Gastroesophageal sphincter (tissue), 4 donors: ENCODE measurements around the gene CDYL2. TPM values are rescaled to one million over a fixed set of nuclear protein-coding genes. Genes with fewer than 3 reads are reported as not detected.

Experiments used
- ATAC-seq: fragments of 150-250 bp; one replicate; pipeline ENCODE4 v1.9.1; 2016; ENCODE audit warnings: mild to moderate bottlenecking, moderate library complexity
- H3K27ac ChIP-seq, 4 donors: fragments of 200-600 bp; sonication (generic) in 3 of 4; 1 replicate in 3 of 4; 2 replicates in 1 of 4; pipeline ENCODE4 v1.5.1; 2016 to 2019
- H3K27me3 ChIP-seq: fragments of 200-600 bp; sonication (generic); one replicate; pipeline ENCODE4 v1.5.1; 2019
- H3K36me3 ChIP-seq, 2 donors: fragments of 200-600 bp; sonication (generic); one replicate each; pipeline ENCODE4 v1.5.1; 2019; ENCODE audit warnings: control low read depth in 1 of 2
- H3K4me1 ChIP-seq, 3 donors: fragments of 200-600 bp; sonication (generic); 1 replicate in 2 of 3; 2 replicates in 1 of 3; pipeline ENCODE4 v1.5.1; 2016 to 2019; ENCODE audit warnings: control low read depth in 2 of 3
- H3K4me3 ChIP-seq, 2 donors: fragments of 200-600 bp; sonication (generic); one replicate each; pipeline ENCODE4 v1.5.1; 2019; ENCODE audit warnings: mild to moderate bottlenecking in 1 of 2, moderate library complexity in 1 of 2
- H3K9me3 ChIP-seq, 3 donors: fragments of 200-600 bp; sonication (generic); one replicate each; pipeline ENCODE4 v1.5.1; 2017 to 2019; ENCODE audit warnings: control low read depth in 2 of 3
- CTCF ChIP-seq, 4 experiments: fragments of 200-600 bp in 2 of 4; fragments of 450-650 bp in 2 of 4; sonication (generic) in 1 of 4; IDR thresholded peaks; one replicate each; pipeline ENCODE4 v1.5.1; 2017 to 2019; ENCODE audit warnings: antibody characterized with exemption in 4 of 4, mild to moderate bottlenecking in 2 of 4, moderate library complexity in 2 of 4
- EP300 ChIP-seq: sonication (generic); formaldehyde crosslinking; IDR thresholded peaks from one replicate; pipeline ENCODE4 v1.6.1; 2017; ENCODE audit warnings: antibody characterized with exemption, mild to moderate bottlenecking
- POLR2A ChIP-seq, 2 donors: fragments of 450-650 bp; IDR thresholded peaks; one replicate each; pipeline ENCODE4 v1.6.1; 2017; ENCODE audit warnings: antibody characterized with exemption in 2 of 2, mild to moderate bottlenecking in 2 of 2, moderate library complexity in 1 of 2
- POLR2AphosphoS5 ChIP-seq: sonication (generic); formaldehyde crosslinking; IDR thresholded peaks from one replicate; pipeline ENCODE4 v1.6.1; 2017; ENCODE audit warnings: antibody characterized with exemption
- WGBS, 2 donors: methylation state at CpG; one replicate each; pipeline ENCODE4 v1.1.5; 2018; ENCODE audit warnings: low coverage in 1 of 2; 5-methylcytosine and 5-hydroxymethylcytosine counted together
- total RNA-seq, 4 donors: library from RNA; depleted of rRNA; stranded (reverse); fragments of >200 nt; gene quantifications; one replicate each; pipeline ENCODE4 v1.1.0, GENCODE V29; 2016

Gene CDYL2
- total RNA-seq, 4 donors from 2014 or later = 0.78 to 11.7 (median 3.2) TPM

- H3K9me3 ChIP-seq = no peaks in the 10 kb centered on the region
- peaks cover 33% of the 10 kb centered on the region for H3K27me3 ChIP-seq
- ATAC-seq = no peak
- no peaks in the 10 kb centered on the region for H3K36me3 ChIP-seq
- H3K27ac ChIP-seq = no peak overlapping the region
- 33 to 44% methylated on average over 5 of the region's 5 CpGs for WGBS, 2 donors
- H3K4me1 ChIP-seq = no peaks in the 10 kb centered on the region
- no peak for TF ChIP-seq POLR2A (IDR thresholded peaks at IDR 0.05)
- no peak for TF ChIP-seq POLR2AphosphoS5
- no peak for TF ChIP-seq CTCF (IDR thresholded peaks at IDR 0.05)
- no peak for TF ChIP-seq EP300
- no peak overlapping the region for H3K4me3 ChIP-seq
Measured at GRCh38 chr16:80552277-80552676, 252.1 kb downstream of the CDYL2 start.

Other genes with a start within 250 kb of the CDYL2 start
- 10 to 100 TPM; 13.7 to 64.0 (median 38.2) TPM for gene CMC2, start 202.3 kb upstream of the CDYL2 start, total RNA-seq
- gene CENPN, start 202.6 kb upstream of the CDYL2 start, total RNA-seq = 1 to 10 TPM; 4.3 to 8.4 (median 6.5) TPM
- gene ATMIN, start 231.2 kb upstream of the CDYL2 start, total RNA-seq = 10 to 100 TPM; 31.2 to 37.3 (median 35.0) TPM